HepG2 (cell line): ENCODE measurements around the gene ATP6V0A1. TPM values are rescaled to one million over a fixed set of nuclear protein-coding genes. Genes with fewer than 3 reads are reported as not detected.

Experiments
- FOSL2 ChIP-seq: sonication (generic); formaldehyde crosslinking; IDR thresholded peaks from 2 replicates; pipeline ENCODE4 v1.4.0; 2020; ENCODE audit warnings: missing genetic modification reagents
- GATAD2A ChIP-seq: IDR thresholded peaks from 2 replicates; pipeline ENCODE4 v1.6.1; 2016
- KDM6A ChIP-seq: IDR thresholded peaks from 2 replicates; pipeline ENCODE4 v1.6.1; 2016; ENCODE audit warnings: low read depth
- MLXIP ChIP-seq: sonication (generic); formaldehyde crosslinking; IDR thresholded peaks from 2 replicates; pipeline ENCODE4 v1.9.0; 2021; ENCODE audit warnings: missing genetic modification reagents, borderline replicate concordance
- MYC ChIP-seq: sonication (generic); formaldehyde crosslinking; IDR thresholded peaks from 2 replicates; pipeline ENCODE4 v1.9.0; 2021; ENCODE audit warnings: missing genetic modification reagents, borderline replicate concordance
- NFATC3 ChIP-seq: sonication (generic); formaldehyde crosslinking; IDR thresholded peaks from 2 replicates; pipeline ENCODE4 v1.5.1; 2020; ENCODE audit warnings: mild to moderate bottlenecking, missing genetic modification reagents
- NFYB ChIP-seq: sonication (generic); formaldehyde crosslinking; IDR thresholded peaks from 2 replicates; pipeline ENCODE4 v1.4.0; 2020; ENCODE audit warnings: missing genetic modification reagents
- PCBP2 ChIP-seq: fragments of 200-400 bp; formaldehyde crosslinking; optimal IDR thresholded peaks from 2 replicates; pipeline ENCODE3; 2018; ENCODE audit warnings: low read length, low read depth; ENCODE audit not compliant: poor library complexity, severe bottlenecking
- SIX1 ChIP-seq: sonication (generic); formaldehyde crosslinking; IDR thresholded peaks from 2 replicates; pipeline ENCODE4 v1.4.0; 2020; ENCODE audit warnings: missing genetic modification reagents, borderline replicate concordance
- TSC22D2 ChIP-seq: sonication (generic); formaldehyde crosslinking; IDR thresholded peaks from 2 replicates; pipeline ENCODE4 v1.5.1; 2020; ENCODE audit warnings: missing genetic modification reagents, mild to moderate bottlenecking, borderline replicate concordance
- ZC3H4 ChIP-seq: sonication (generic); formaldehyde crosslinking; IDR thresholded peaks from 2 replicates; pipeline ENCODE4 v1.4.0; 2020; ENCODE audit warnings: missing genetic modification reagents, borderline replicate concordance
- ZNF180 ChIP-seq: sonication (generic); formaldehyde crosslinking; IDR thresholded peaks from 2 replicates; pipeline ENCODE4 v1.4.0; 2020; ENCODE audit warnings: low read depth, missing genetic modification reagents, borderline replicate concordance
- ZNF407 ChIP-seq: sonication (generic); formaldehyde crosslinking; IDR thresholded peaks from one replicate; pipeline ENCODE4 v1.5.1; 2020; ENCODE audit warnings: mild to moderate bottlenecking, missing genetic modification reagents; ENCODE audit errors: not compliant biosample characterization
- ZNF451 ChIP-seq: sonication (generic); formaldehyde crosslinking; IDR thresholded peaks from 2 replicates; pipeline ENCODE4 v1.5.0; 2020; ENCODE audit warnings: mild to moderate bottlenecking, missing genetic modification reagents
- ZNF556 ChIP-seq: sonication (generic); formaldehyde crosslinking; IDR thresholded peaks from 2 replicates; pipeline ENCODE4 v1.4.0; 2020; ENCODE audit warnings: mild to moderate bottlenecking, missing genetic modification reagents, borderline replicate concordance
- ZNF562 ChIP-seq: sonication (generic); formaldehyde crosslinking; IDR thresholded peaks from 2 replicates; pipeline ENCODE4 v1.8.0; 2022; ENCODE audit warnings: missing genetic modification reagents, borderline replicate concordance
- ZNF710 ChIP-seq: sonication (generic); formaldehyde crosslinking; IDR thresholded peaks from 2 replicates; pipeline ENCODE4 v1.5.0; 2020; ENCODE audit warnings: mild to moderate bottlenecking, missing genetic modification reagents, borderline replicate concordance
- ZNF747 ChIP-seq: sonication (generic); formaldehyde crosslinking; IDR thresholded peaks from 2 replicates; pipeline ENCODE4 v1.8.1; 2023; ENCODE audit warnings: missing genetic modification reagents, mild to moderate bottlenecking, borderline replicate concordance
- polyA plus RNA-seq, 8 experiments: library from polyadenylated mRNA; depleted of rRNA in 3 of 8; stranded (reverse) in 7 of 8; unstranded in 1 of 8; fragments of >200 nt; fragmentation: Illumina TruSeq in 4 of 8; extraction: Trizol in 4 of 8; gene quantifications; 2 replicates each; pipeline versions ENCODE4 v1.2.1 to v1.2.3, GENCODE V29; 2011 to 2016; ENCODE audit warnings: low read depth in 4 of 8, missing spikeins in 1 of 8, mixed read lengths in 1 of 8; ENCODE audit not compliant: insufficient read depth in 1 of 8
- total RNA-seq, 5 experiments: library from RNA; depleted of rRNA; stranded (reverse); fragments of >200 nt; fragmentation: Illumina TruSeq; extraction: Trizol; gene quantifications; 2 replicates each; pipeline ENCODE4 v1.2.3, GENCODE V29; 2016; ENCODE audit warnings: low read depth in 1 of 5

ATP6V0A1 gene
- total and polyA plus RNA-seq, 2 of the 13 experiments (the other 11 are each of a cell fraction or from before 2014, with no cell fraction given), result 27.9 to 54.1 TPM

GRCh38 chr17:42484304-42484703, 25.6 kb downstream of the ATP6V0A1 start (continued):
- no peak for TF ChIP-seq MLXIP (CRISPR knock-in tag)
- TF ChIP-seq PCBP2, result no peak
- peak; percentile 53; the same call in 1 of the 2 replicates for TF ChIP-seq ZNF747
- TF ChIP-seq NFATC3 (CRISPR knock-in tag), result no peak
- no peak for TF ChIP-seq TSC22D2 (CRISPR knock-in tag)
- peak; percentile 81 for TF ChIP-seq KDM6A (CRISPR knock-in tag)
- TF ChIP-seq ZNF710, result peak; percentile 72; the same call in 1 of the 2 replicates
- no peak for TF ChIP-seq ZC3H4
- peak; percentile 45; the same call in 1 of the 2 replicates for TF ChIP-seq ZNF556
- peak; percentile 92 for TF ChIP-seq GATAD2A (CRISPR knock-in tag)
- TF ChIP-seq NFYB (CRISPR knock-in tag), result 0 out of 2 replicates have a peak, but pooled peaks have one; percentile 14
- TF ChIP-seq FOSL2 (CRISPR knock-in tag), result peak; percentile 71
- peak; percentile 39; the same call in 1 of the 2 replicates for TF ChIP-seq MYC (CRISPR knock-in tag)
- TF ChIP-seq ZNF407 (CRISPR knock-in tag), result no peak
- TF ChIP-seq ZNF180, result no peak
- peak; percentile 25; the same call in 1 of the 2 replicates for TF ChIP-seq SIX1 (CRISPR knock-in tag)
- TF ChIP-seq ZNF451 (CRISPR knock-in tag), result no peak
- TF ChIP-seq ZNF562 (CRISPR knock-in tag), result no peak
